Measurements from ENCODE around the gene TMEM243. TPM values are rescaled to one million over a fixed set of nuclear protein-coding genes. Genes with fewer than 3 reads are reported as not detected.

TMEM243 gene
- polyA plus RNA-seq, 1 donor: 17.5 TPM

- no peak for DNase-seq
Measured at GRCh38 chr7:87155788-87156187, 63.7 kb downstream of the TMEM243 start.

DNA sequence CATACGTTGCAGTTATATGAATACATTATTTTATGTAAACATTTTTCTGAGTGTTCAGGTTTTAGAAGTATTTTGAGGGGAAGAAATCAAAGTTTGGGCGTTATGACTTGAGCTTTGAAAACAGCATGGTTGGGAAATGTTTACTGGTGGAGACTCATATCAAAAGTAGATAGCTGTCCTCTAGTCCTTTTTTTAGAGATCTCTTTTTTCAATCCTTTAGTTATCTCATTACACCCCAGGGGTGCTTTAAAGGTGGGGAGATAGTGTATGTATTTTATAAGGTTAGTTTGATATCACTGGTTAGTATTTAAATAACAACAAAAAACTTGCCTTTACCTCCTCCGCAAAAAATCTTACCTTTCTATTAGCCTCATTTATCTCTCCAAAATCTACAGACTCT lies 65.0 kb downstream of the TMEM243 start:
- no peak for DNase-seq

DNA sequence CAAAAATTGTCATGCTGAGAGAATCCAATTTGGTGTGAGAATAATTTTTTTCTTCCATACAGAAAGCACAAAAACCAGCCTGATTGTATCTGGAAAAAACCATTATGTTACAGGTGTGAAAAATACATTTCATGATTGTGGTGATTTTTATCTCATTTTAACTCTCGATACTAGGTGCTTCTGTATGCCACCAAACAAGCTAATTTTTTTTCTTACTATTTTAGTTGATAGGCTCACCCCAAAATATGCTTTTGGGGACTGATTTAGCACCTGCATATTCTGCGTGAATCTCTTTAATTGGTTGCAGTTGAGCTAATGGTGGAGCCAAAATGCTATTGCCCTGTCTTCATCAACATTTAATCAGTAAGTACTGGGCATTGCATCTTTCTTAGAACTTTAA lies 65.4 kb downstream of the TMEM243 start:
- DNase-seq: no peak

- peak; percentile 10 for DNase-seq
Measured at GRCh38 chr7:87152897-87153641, 66.5 kb downstream of the TMEM243 start.

DNA sequence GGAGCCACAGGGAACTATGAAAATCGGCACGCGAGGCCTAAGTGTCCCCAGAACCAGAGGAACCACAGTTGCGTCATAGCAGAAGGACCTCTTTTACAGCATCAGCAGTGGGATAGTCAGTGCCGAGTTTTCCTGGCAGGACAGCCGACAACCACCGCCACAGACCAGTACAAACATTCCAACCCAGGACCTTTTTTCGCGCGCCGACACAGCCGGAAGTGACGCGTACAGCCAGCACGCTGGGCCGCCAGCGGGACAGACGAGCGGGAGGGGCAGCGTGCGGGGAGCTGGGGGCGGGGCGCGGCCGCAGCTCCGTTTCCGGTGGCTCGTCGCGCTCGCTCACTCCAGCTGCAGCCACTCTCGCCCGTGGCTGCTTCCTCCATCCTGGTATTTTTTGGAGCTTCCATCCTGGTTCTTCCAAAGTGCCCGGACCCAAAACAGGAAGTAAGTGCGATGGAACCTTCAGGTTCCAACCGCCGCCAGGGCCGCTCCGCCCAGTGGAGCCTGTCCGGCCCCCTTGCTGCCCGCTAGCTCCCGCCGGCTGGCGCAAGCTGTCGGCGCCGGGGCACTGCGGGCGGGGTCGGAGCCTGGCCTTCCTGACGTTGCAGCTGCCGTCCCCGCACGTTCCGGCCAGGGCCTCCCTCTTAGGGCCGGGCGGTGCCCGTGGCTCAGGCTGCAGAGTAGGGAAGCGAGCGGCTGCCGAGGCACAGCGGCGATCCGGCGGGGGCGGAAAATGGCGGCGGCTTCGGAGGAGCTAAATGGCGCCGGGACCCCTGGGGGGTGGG lies 67.2 kb downstream of the TMEM243 start, which contains the start of gene DMTF1:
DMTF1 (plus strand) TSS at position 342 of the 785 bp plus-strand sequence. CDS start 12,489 bp downstream, outside the sequence.
- DNase-seq: peak; percentile 95

DNA sequence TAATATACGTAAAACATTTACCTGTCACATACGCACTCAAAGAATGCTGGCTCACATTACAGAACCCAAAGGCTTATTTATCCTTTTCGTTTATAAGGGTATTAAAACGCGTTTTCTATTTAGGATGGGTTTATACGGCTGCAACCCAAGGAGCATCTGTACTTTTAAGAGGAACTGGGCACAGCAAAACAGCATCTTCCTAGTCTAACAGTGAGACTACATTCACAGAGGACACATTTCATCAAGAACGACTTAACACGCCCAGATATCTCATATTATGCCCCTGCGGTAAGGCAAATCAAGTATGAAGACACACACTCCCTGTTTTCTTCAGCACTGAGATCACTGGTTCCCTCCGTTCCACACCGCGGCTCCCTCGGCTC lies 67.8 kb downstream of the TMEM243 start:
- DNase-seq: no peak

DNA sequence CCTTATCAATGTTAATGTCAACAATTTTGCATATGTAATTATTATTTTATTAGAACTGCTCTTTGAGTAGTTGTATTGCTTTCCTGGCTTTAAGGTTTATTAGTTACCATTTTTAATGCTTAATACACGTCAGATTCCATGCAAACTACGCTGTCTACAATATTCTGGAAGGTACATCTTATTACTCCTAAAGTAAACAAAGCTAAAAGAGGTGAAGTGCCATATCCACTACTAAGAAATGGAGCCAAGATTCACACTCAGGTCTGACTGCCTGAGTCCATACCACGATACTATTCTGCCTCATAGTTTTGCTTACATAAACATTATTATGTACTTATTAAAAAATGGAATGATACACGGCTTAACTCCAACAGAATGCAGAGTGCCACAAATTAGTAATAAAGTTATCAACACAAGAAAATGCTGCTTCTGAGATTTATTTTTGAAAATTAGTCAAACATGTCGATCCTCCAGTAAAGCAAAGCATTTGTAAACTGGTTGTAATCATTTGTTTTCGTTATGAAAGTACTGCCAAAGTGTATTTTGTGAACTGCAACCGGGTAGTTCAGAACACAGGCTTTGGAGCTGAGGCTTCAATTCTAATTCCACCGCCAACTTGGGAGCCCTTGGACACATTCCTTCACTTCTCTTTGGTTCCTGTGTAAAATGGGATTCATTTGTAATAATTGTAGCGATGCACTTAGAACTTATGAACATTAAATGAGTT lies 68.4 kb downstream of the TMEM243 start:
- DNase-seq: no peak

GRCh38 chr7:87148332-87148955 lies 71.1 kb downstream of the TMEM243 start:
- DNase-seq: peak; percentile 11

DNA sequence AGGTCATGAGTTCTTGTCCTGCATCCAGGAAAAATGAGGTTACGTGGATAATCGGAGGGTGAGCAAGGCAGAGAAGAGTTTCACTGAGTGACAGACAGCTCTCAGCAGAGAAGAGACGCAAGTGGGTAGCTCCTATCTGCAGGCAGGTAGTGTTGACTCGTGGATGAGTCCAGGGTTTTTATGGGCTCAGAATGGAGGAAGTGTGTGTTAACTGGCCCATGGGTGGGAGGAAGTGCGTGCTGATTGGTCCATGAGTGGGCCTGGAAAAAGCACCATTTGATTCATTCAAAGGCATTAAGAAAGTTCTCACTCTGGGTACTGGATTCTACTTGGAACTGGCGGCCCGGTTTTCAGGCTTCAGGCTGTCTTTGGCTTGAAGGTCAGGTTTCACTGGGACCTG lies 72.0 kb downstream of the TMEM243 start:
- DNase-seq: no peak

- DNase-seq: no peak
Measured at GRCh38 chr7:87146740-87147386, 72.7 kb downstream of the TMEM243 start.

Other genes starting within 250 kb of the TMEM243 start
- gene ELAPOR2, start 160.1 kb downstream of the TMEM243 start, polyA plus RNA-seq (ENCODE audit: insufficient read length): 6.4 TPM
- gene DMTF1, start 67.3 kb downstream of the TMEM243 start, polyA plus RNA-seq (ENCODE audit: insufficient read length): 88.0 TPM
- gene CROT, start 125.9 kb upstream of the TMEM243 start, polyA plus RNA-seq (ENCODE audit: insufficient read length): 9.6 TPM

Measured in hindlimb muscle (tissue), 1 donor.